IMR-90 (cell line): ENCODE data around the gene STKLD1. TPM values are rescaled to one million over a fixed set of nuclear protein-coding genes. Genes with fewer than 3 reads are reported as not detected.
A peak's percentile ranks its signal among the peaks of the same experiment; 100 is the strongest.

Source experiments
- ATAC-seq: fragments of 200-7000 bp; cut with Tn5 transposase; 2 replicates; pipeline ENCODE4 v1.9.1; 2020; ENCODE audit warnings: low read depth, mild to moderate bottlenecking, moderate library complexity
- BruUV-seq: library from RNA; stranded (reverse); fragments of 400-500 nt; replicated peaks from 2 replicates; lab custom pipeline; 2021; lab: Mats Ljungman, UMichigan
- CTCF ChIA-PET: fragments of 300-600 bp; formaldehyde crosslinking; extraction: SDS; loops from one replicate; lab custom pipeline; 2021; ENCODE audit warnings: antibody characterized with exemption; lab: Yijun Ruan, JAX
- POLR2A ChIA-PET: fragments of 300-600 bp; sonication (Branson Sonifier 250); formaldehyde crosslinking; loops from one replicate; lab custom pipeline; 2022; ENCODE audit warnings: antibody characterized with exemption; ENCODE audit not compliant: unreplicated experiment; lab: Charles Lee
- DNase-seq: peaks from one replicate; pipeline ENCODE4 v3.0.0; 2013
- H2AFZ ChIP-seq: replicated peaks from 2 replicates; pipeline ENCODE3; 2013; ENCODE audit warnings: low read length, mild to moderate bottlenecking; ENCODE audit not compliant: poor library complexity
- H2AK5ac ChIP-seq: 2 replicates; pipeline ENCODE4 v1.6.1; 2013; ENCODE audit warnings: low read depth, low read length, inconsistent platforms
- H2AK9ac ChIP-seq: replicated peaks from 2 replicates; pipeline ENCODE3; 2013; ENCODE audit warnings: mild to moderate bottlenecking, low read depth, low read length, moderate library complexity; ENCODE audit not compliant: poor library complexity
- H2BK120ac ChIP-seq: 2 replicates; pipeline ENCODE4 v1.6.1; 2013; ENCODE audit warnings: low read depth, low read length, inconsistent platforms
- H2BK15ac ChIP-seq: 3 replicates; pipeline ENCODE4 v1.6.1; 2013; ENCODE audit warnings: low read depth, low read length, inconsistent platforms
- H2BK20ac ChIP-seq: 2 replicates; pipeline ENCODE4 v1.6.1; 2013; ENCODE audit warnings: low read depth, mild to moderate bottlenecking, inconsistent platforms, low read length, moderate library complexity
- H2BK5ac ChIP-seq: 2 replicates; pipeline ENCODE4 v1.6.1; 2013; ENCODE audit warnings: mild to moderate bottlenecking, low read depth, low read length, inconsistent platforms; ENCODE audit not compliant: poor library complexity, severe bottlenecking
- H3K14ac ChIP-seq: replicated peaks from 2 replicates; pipeline ENCODE4 v1.6.1; 2013; ENCODE audit warnings: low read depth, low read length, inconsistent platforms
- H3K18ac ChIP-seq: 2 replicates; pipeline ENCODE4 v1.6.1; 2013; ENCODE audit warnings: low read depth, low read length, control low read depth
- H3K23ac ChIP-seq: 2 replicates; pipeline ENCODE4 v1.6.1; 2013; ENCODE audit warnings: low read depth, low read length, inconsistent platforms
- H3K27ac ChIP-seq: 2 replicates; pipeline ENCODE4 v1.5.1; 2013; ENCODE audit warnings: mild to moderate bottlenecking, control low read depth, low read length; ENCODE audit not compliant: insufficient read depth
- H3K27me3 ChIP-seq: 2 replicates; pipeline ENCODE4 v1.6.1; 2013; ENCODE audit warnings: low read length; ENCODE audit not compliant: control insufficient read depth, insufficient read depth
- H3K36me3 ChIP-seq: 2 replicates; pipeline ENCODE4 v1.6.1; 2013; ENCODE audit warnings: low read length, mixed read lengths; ENCODE audit not compliant: control insufficient read depth, insufficient read depth
- H3K4ac ChIP-seq: 2 replicates; pipeline ENCODE4 v1.6.1; 2013; ENCODE audit warnings: low read depth, low read length, inconsistent platforms
- H3K4me1 ChIP-seq: 2 replicates; pipeline ENCODE4 v1.6.1; 2013; ENCODE audit warnings: low read length, mixed read lengths; ENCODE audit not compliant: control insufficient read depth, insufficient read depth
- H3K4me2 ChIP-seq: 2 replicates; pipeline ENCODE4 v1.6.1; 2013; ENCODE audit warnings: low read depth, mild to moderate bottlenecking, control low read depth, low read length, moderate library complexity
- H3K4me3 ChIP-seq: 2 replicates; pipeline ENCODE4 v1.5.1; 2013; ENCODE audit warnings: low read depth, mild to moderate bottlenecking, control low read depth, low read length, moderate library complexity; ENCODE audit not compliant: insufficient read depth
- H3K56ac ChIP-seq: 2 replicates; pipeline ENCODE4 v1.6.1; 2013; ENCODE audit warnings: low read length, inconsistent platforms; ENCODE audit not compliant: insufficient read depth; ENCODE audit errors: extremely low read depth
- H3K79me1 ChIP-seq, 2 experiments: 2 replicates each; pipeline ENCODE4 v1.6.1; 2013; ENCODE audit warnings: low read length in 2 of 2, inconsistent platforms in 1 of 2, low read depth in 1 of 2
- H3K9ac ChIP-seq: 2 replicates; pipeline ENCODE4 v1.6.1; 2013; ENCODE audit warnings: low read depth, low read length, control low read depth
- H3K9me1 ChIP-seq: 2 replicates; pipeline ENCODE4 v1.6.1; 2013; ENCODE audit warnings: low read length, inconsistent platforms; ENCODE audit not compliant: insufficient read depth
- H3K9me3 ChIP-seq: 2 replicates; pipeline ENCODE4 v1.6.1; 2013; ENCODE audit warnings: low read length; ENCODE audit not compliant: control insufficient read depth, insufficient read depth
- H4K20me1 ChIP-seq: 2 replicates; pipeline ENCODE4 v1.6.1; 2013; ENCODE audit warnings: low read length, inconsistent platforms; ENCODE audit not compliant: insufficient read depth
- H4K5ac ChIP-seq: 2 replicates; pipeline ENCODE4 v1.6.1; 2013; ENCODE audit warnings: mild to moderate bottlenecking, low read depth, low read length, control low read depth
- H4K8ac ChIP-seq, 2 experiments: 2 replicates each; pipeline ENCODE4 v1.6.1; 2013; ENCODE audit warnings: low read depth in 2 of 2, low read length in 2 of 2, control low read depth in 1 of 2, inconsistent platforms in 1 of 2
- H4K91ac ChIP-seq: 2 replicates; pipeline ENCODE4 v1.6.1; 2013; ENCODE audit warnings: low read depth, low read length, inconsistent platforms; ENCODE audit not compliant: insufficient read depth
- CHD1 ChIP-seq: IDR thresholded peaks from 2 replicates; pipeline ENCODE4 v1.6.1; 2012; ENCODE audit warnings: low read depth, low read length, improper control_type of control experiment
- MAZ ChIP-seq: IDR thresholded peaks from 2 replicates; pipeline ENCODE4 v1.6.1; 2012; ENCODE audit warnings: low read depth, mild to moderate bottlenecking, low read length, improper control_type of control experiment, moderate library complexity, borderline replicate concordance
- RAD21 ChIP-seq: IDR thresholded peaks from 2 replicates; pipeline ENCODE4 v1.6.1; 2012; ENCODE audit warnings: low read length, improper control_type of control experiment
- RCOR1 ChIP-seq: IDR thresholded peaks from 2 replicates; pipeline ENCODE4 v1.6.1; 2012; ENCODE audit warnings: mild to moderate bottlenecking, low read length, improper control_type of control experiment; ENCODE audit not compliant: insufficient replicate concordance
- WGBS, 2 experiments: methylation state at CpG; one replicate each; pipeline versions ENCODE4 v1.1.5 to v1.1.7; 2013; ENCODE audit warnings: missing lambda C conversion rate in 2 of 2; ENCODE audit not compliant: insufficient read length in 1 of 2; ENCODE audit errors: extremely low coverage in 2 of 2; 5-methylcytosine and 5-hydroxymethylcytosine counted together
- dilution Hi-C: fragments of 300-500 bp; cut with HindIII; formaldehyde crosslinking; loops from one replicate; pipeline ENCODE4 v1.14.3; 2018; ENCODE audit warnings: low sequenced_read_pairs; ENCODE audit not compliant: unreplicated experiment
- in situ Hi-C: fragments of 300-500 bp; cut with MboI; formaldehyde crosslinking; loops from 3 replicates; pipeline ENCODE4 v1.14.3; 2019; ENCODE audit warnings: low sequenced_read_pairs, inconsistent platforms, mixed read lengths
- intact Hi-C: fragments of 100-400 bp; cut with micrococcal nuclease; formaldehyde crosslinking; loops from 2 replicates; pipeline ENCODE4 v1.10.0; 2022
- polyA plus RNA-seq, 3 experiments: library from polyadenylated mRNA; depleted of rRNA; stranded (reverse); fragments of >200 nt; gene quantifications; 2 replicates each; pipeline ENCODE4 v1.2.3, GENCODE V29; 2012; ENCODE audit warnings: low replicate concordance in 1 of 3
- total RNA-seq: library from RNA; depleted of rRNA; stranded (reverse); fragments of >200 nt; gene quantifications from 2 replicates; pipeline ENCODE4 v1.2.3, GENCODE V29; 2012
- TF ChIP-seq, protein P1 (sequence below): conservative IDR thresholded peaks from 2 replicates; pipeline ENCODE4 v1.5.1; 2012; ENCODE audit warnings: mild to moderate bottlenecking, low read depth, low read length, improper control_type of control experiment

The STKLD1 gene
- total and polyA plus RNA-seq, 2 of the 4 experiments (the other 2 are of a cell fraction): 0.54 to 0.65 TPM

DNA sequence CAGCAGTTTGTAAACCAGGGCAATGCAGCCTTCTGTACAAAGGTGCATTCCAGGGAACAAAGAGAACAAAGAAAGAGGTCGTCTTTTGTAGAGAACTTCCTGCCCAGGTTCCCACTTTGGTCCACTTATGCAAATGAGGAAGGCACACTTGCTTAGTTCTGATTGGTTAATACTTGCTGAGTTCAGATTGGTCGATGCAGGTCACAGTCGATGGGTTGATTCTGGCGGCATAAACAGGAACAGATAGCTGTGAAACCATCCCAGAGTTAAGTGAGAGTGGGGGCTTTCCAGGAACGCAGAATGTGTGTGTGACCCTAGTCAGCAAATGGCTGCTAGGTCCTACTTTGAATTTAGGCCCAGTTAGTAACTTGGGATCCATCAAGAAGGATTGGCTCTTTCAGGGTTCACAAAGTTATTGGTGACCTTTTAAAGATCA is 44.2 kb downstream of the STKLD1 start:
- H3K18ac ChIP-seq: no peak overlapping the region
- no peak overlapping the region for H3K4me3 ChIP-seq
- H3K4me1 ChIP-seq: peaks cover 12% of the 10 kb centered on the region; the same call in 1 of the 2 replicates
- WGBS, 2 experiments: 77% methylated on average over 5 of the region's 5 CpGs; no CpG with 5 or more reads in 1 of the 2 experiments
- no peak overlapping the region for H2BK15ac ChIP-seq
- no peak overlapping the region for H3K56ac ChIP-seq
- H4K8ac ChIP-seq: no peak overlapping the region
- no peak overlapping the region for H4K5ac ChIP-seq
- dilution Hi-C loops: no loop called here
- no peak overlapping the region for H2AK9ac ChIP-seq
- peak overlapping the region; percentile 41 for H2AFZ ChIP-seq
- H3K4me2 ChIP-seq: no peak overlapping the region
- DNase-seq (no peak), ATAC-seq (no peak)
- H3K9me1 ChIP-seq: peaks cover 19% of the 10 kb centered on the region
- ChIA-PET CTCF (interaction anchor here (0.7 kb wide), 1 partner anchor 261 kb away, joined by 4 read pairs; no protein-coding TSS in a partner anchor), POLR2A (no interaction called here)
- in situ Hi-C loops: no loop called here
- no peak overlapping the region for H3K4ac ChIP-seq
- intact Hi-C loops: loop anchor here (5.0 kb wide), 1 partner anchor 37 kb away; the partner anchor contains the start of gene CACFD1
- no peaks in the 10 kb centered on the region for H3K9me3 ChIP-seq
- H4K91ac ChIP-seq: no peak overlapping the region
- H2BK5ac ChIP-seq: no peak overlapping the region
- no peak for TF ChIP-seq CHD1
- no peak for TF ChIP-seq RCOR1
- no peak for TF ChIP-seq MAZ
- TF ChIP-seq, protein P1, sequence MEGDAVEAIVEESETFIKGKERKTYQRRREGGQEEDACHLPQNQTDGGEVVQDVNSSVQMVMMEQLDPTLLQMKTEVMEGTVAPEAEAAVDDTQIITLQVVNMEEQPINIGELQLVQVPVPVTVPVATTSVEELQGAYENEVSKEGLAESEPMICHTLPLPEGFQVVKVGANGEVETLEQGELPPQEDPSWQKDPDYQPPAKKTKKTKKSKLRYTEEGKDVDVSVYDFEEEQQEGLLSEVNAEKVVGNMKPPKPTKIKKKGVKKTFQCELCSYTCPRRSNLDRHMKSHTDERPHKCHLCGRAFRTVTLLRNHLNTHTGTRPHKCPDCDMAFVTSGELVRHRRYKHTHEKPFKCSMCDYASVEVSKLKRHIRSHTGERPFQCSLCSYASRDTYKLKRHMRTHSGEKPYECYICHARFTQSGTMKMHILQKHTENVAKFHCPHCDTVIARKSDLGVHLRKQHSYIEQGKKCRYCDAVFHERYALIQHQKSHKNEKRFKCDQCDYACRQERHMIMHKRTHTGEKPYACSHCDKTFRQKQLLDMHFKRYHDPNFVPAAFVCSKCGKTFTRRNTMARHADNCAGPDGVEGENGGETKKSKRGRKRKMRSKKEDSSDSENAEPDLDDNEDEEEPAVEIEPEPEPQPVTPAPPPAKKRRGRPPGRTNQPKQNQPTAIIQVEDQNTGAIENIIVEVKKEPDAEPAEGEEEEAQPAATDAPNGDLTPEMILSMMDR: no peak
- no peak for TF ChIP-seq RAD21
- H3K9ac ChIP-seq: no peak overlapping the region
- no peak overlapping the region for H2BK120ac ChIP-seq
- peaks cover 2% of the 10 kb centered on the region; the same call in 1 of the 2 replicates for H3K36me3 ChIP-seq
- peaks cover 18 to 19% of the 10 kb centered on the region in 2 experiments for H3K79me1 ChIP-seq
- H3K27ac ChIP-seq: no peak overlapping the region
- no peak overlapping the region for H3K23ac ChIP-seq
- H2AK5ac ChIP-seq: no peak overlapping the region
- H2BK20ac ChIP-seq: no peak overlapping the region
- no peaks in the 10 kb centered on the region; the same call in 1 of the 2 replicates for H3K27me3 ChIP-seq
- peaks cover 12% of the 10 kb centered on the region; the same call in 1 of the 2 replicates for H4K20me1 ChIP-seq
- no peak overlapping the region for H3K14ac ChIP-seq
- no TSS peak for BruUV-seq
